Esophagus muscularis mucosa (tissue), 3 donors: ENCODE results near the gene DIPK1B.

ENCODE experiments used
- POLR2AphosphoS5 ChIP-seq, 2 donors: sonication (generic); formaldehyde crosslinking; IDR thresholded peaks; one replicate each; pipeline ENCODE4 v1.6.1; 2017; ENCODE audit warnings: antibody characterized with exemption in 2 of 2
- TF ChIP-seq, protein P1 (sequence below), 3 experiments: fragments of 200-600 bp in 2 of 3; fragments of 450-650 bp in 1 of 3; sonication (generic) in 2 of 3; IDR thresholded peaks; one replicate each; pipeline ENCODE4 v1.5.1; 2017 to 2019; ENCODE audit warnings: antibody characterized with exemption in 3 of 3, mild to moderate bottlenecking in 2 of 3, moderate library complexity in 1 of 3

DNA sequence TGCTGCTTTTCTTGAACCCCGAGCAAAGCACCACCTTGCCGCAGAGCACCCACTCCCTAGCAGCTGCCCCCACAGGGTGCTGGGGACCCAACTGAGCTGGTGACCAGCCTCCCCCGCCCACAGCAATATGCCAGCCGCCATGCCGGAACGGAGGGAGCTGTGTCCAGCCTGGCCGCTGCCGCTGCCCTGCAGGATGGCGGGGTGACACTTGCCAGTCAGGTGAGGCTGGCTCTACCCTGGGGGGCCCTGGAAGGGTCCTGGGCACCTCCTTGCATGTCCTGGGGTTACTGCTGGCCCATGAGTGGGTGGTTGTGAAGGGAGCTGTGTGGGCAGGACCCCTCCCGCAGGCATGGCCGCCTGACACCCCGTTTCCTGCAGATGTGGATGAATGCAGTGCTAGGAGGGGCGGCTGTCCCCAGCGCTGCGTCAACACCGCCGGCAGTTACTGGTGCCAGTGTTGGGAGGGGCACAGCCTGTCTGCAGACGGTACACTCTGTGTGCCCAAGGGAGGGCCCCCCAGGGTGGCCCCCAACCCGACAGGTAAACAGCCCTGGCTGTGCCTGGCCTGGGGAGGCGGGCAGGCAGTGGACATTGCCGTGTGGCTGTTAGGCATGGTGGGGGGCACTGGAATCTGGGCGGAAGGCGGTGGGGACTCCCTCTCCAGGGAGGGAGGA, 42.4 kb upstream of the DIPK1B start:
- no peak for TF ChIP-seq POLR2AphosphoS5 (IDR thresholded peaks at IDR 0.05)
- TF ChIP-seq, protein P1, sequence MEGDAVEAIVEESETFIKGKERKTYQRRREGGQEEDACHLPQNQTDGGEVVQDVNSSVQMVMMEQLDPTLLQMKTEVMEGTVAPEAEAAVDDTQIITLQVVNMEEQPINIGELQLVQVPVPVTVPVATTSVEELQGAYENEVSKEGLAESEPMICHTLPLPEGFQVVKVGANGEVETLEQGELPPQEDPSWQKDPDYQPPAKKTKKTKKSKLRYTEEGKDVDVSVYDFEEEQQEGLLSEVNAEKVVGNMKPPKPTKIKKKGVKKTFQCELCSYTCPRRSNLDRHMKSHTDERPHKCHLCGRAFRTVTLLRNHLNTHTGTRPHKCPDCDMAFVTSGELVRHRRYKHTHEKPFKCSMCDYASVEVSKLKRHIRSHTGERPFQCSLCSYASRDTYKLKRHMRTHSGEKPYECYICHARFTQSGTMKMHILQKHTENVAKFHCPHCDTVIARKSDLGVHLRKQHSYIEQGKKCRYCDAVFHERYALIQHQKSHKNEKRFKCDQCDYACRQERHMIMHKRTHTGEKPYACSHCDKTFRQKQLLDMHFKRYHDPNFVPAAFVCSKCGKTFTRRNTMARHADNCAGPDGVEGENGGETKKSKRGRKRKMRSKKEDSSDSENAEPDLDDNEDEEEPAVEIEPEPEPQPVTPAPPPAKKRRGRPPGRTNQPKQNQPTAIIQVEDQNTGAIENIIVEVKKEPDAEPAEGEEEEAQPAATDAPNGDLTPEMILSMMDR (IDR thresholded peaks at IDR 0.05) = no peak
